Fibroblast of lung (primary cell): ENCODE data around the gene CLCN4.

Experiments used
- CTCF ChIP-seq, 2 donors: IDR thresholded peaks in 1 of 2; conservative IDR thresholded peaks in 1 of 2; 1 replicate in 1 of 2; 2 replicates in 1 of 2; pipeline ENCODE4 v1.5.1; 2011 to 2012; ENCODE audit warnings: low read length in 2 of 2, control low read depth in 1 of 2, inconsistent platforms in 1 of 2, low read depth in 1 of 2, mild to moderate bottlenecking in 1 of 2
- EZH2 ChIP-seq: IDR thresholded peaks from 2 replicates; pipeline ENCODE4 v1.5.1; 2012; ENCODE audit warnings: low read length, control low read depth, mild to moderate bottlenecking; ENCODE audit errors: missing control alignments

- no peak for TF ChIP-seq CTCF (conservative IDR thresholded peaks at IDR 0.05 in 1 of 2, IDR thresholded peaks at IDR 0.05 in 1 of 2; ENCODE audit: low read depth in 1 of 2, low read length in 2 of 2)
- no peak for TF ChIP-seq EZH2
Observed at GRCh38 chrX:10126834-10127233, 29.9 kb upstream of the CLCN4 start.
